Activated naive CD4-positive, alpha-beta T cell treated with anti-CD3 and anti-CD28 coated beads for 36 hours (primary cell): ENCODE results near the gene ALDH3A1. TPM values are rescaled to one million over a fixed set of nuclear protein-coding genes. Genes with fewer than 3 reads are reported as not detected.

ENCODE experiments used
- CTCF ChIA-PET: fragments of 350-600 bp; sonication (Branson Sonifier 250); formaldehyde crosslinking; loops from one replicate; lab custom pipeline; 2021; ENCODE audit warnings: antibody characterized with exemption; lab: Charles Lee
- DNase-seq: peaks from one replicate; pipeline ENCODE4 v3.0.0-alpha.2; 2020
- H3K27ac Mint-ChIP-seq: one replicate; pipeline ENCODE4 v1.8.0; 2021; ENCODE audit warnings: mild to moderate bottlenecking, mixed read lengths
- H3K27me3 Mint-ChIP-seq: one replicate; pipeline ENCODE4 v1.8.0; 2021; ENCODE audit warnings: low read depth, mixed read lengths
- H3K36me3 Mint-ChIP-seq: one replicate; pipeline ENCODE4 v1.8.0; 2021; ENCODE audit warnings: low read depth, mixed read lengths
- H3K4me1 Mint-ChIP-seq: one replicate; pipeline ENCODE4 v1.8.0; 2021; ENCODE audit warnings: low read depth, mixed read lengths
- H3K4me3 Mint-ChIP-seq: one replicate; pipeline ENCODE4 v1.8.0; 2021; ENCODE audit warnings: mild to moderate bottlenecking, moderate library complexity, mixed read lengths
- H3K9me3 Mint-ChIP-seq: one replicate; pipeline ENCODE4 v1.8.0; 2021; ENCODE audit warnings: mixed read lengths
- intact Hi-C: fragments of 100-400 bp; cut with micrococcal nuclease; formaldehyde crosslinking; loops from one replicate; pipeline ENCODE4 v1.15.1; 2023
- total RNA-seq, 2 experiments: library from RNA; stranded (reverse); gene quantifications; one replicate each; pipeline ENCODE4 v1.2.3, GENCODE V29; 2021

ALDH3A1 gene
- total RNA-seq, 2 experiments from 2014 or later = not detected

DNA sequence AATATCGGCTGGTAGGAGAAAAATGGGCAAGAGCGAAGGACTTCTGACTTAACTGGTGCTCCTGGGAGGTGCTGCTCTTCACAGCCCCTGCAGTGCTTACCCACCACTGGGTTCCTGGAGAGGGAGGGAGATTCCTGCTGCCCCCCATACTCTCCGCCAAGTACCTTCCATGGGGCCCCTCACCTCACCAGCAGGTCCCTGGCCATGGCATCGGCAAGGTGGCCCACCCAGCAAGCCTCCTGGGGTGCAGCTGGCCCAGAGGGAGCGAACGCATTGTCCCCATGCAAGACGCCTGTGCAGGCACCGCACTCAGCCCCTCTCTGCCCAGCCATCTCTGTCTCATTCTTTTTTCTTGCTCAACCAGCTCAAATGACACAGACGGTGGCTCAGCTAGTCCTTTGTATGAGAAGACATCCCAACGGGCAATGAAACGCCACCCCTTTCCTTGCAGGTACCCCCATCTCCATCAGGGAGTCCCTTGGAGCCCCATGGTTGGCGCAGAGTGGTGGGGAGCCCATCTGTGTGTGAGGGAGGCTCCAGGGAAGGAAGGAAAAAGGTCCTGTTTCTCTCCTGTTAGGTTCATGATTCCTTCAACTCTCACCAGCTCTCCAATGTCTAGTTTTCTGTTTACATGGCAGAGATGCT lies 9.6 kb upstream of the ALDH3A1 start:
- Mint-ChIP-seq H3K27ac (no peak overlapping the region), H3K9me3 (no peaks in the 10 kb centered on the region)

DNA sequence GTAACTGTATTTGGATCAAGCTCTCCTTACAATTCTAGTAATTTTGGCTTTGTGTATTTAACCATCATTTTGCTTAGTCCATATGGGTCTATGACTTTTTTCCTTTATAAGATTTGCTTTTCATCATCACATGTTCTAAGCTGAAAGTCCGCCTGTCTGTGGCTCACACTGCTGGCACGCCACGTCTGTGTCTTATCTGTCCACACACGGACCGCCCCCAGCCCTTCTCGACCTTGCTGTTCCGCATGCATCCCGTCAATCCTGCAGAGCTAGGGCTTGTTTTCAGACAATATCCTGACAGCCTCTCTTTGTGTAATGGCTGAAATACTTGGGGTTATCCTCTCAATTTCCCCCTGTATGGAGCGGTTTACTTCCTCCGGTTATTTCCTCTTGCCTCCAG lies 8.4 kb upstream of the ALDH3A1 start:
- Mint-ChIP-seq H3K4me3 (no peak overlapping the region), H3K36me3 (no peaks in the 10 kb centered on the region), H3K9me3 (no peaks in the 10 kb centered on the region), H3K27ac (no peak overlapping the region), H3K27me3 (no peaks in the 10 kb centered on the region), H3K4me1 (peaks cover 3% of the 10 kb centered on the region)
- intact Hi-C loops = no loop called here
- CTCF ChIA-PET = interaction anchor here (0.6 to 2.2 kb wide), 5 partner anchors 10 to 309 kb away, joined by 3 to 9 read pairs (median 4); no protein-coding TSS in a partner anchor
- no peak for DNase-seq

More for the DNA sequence above, 9.6 kb upstream of the ALDH3A1 start:
- H3K27me3 Mint-ChIP-seq = no peaks in the 10 kb centered on the region
- H3K4me3 Mint-ChIP-seq = no peak overlapping the region
- no peaks in the 10 kb centered on the region for H3K36me3 Mint-ChIP-seq
- intact Hi-C loops = no loop called here
- CTCF ChIA-PET = interaction anchor here (1.1 kb wide), 2 partner anchors 13 to 310 kb away, joined by 3 to 4 read pairs; no protein-coding TSS in a partner anchor
- DNase-seq = no peak
- H3K4me1 Mint-ChIP-seq = peaks cover 3% of the 10 kb centered on the region

DNA sequence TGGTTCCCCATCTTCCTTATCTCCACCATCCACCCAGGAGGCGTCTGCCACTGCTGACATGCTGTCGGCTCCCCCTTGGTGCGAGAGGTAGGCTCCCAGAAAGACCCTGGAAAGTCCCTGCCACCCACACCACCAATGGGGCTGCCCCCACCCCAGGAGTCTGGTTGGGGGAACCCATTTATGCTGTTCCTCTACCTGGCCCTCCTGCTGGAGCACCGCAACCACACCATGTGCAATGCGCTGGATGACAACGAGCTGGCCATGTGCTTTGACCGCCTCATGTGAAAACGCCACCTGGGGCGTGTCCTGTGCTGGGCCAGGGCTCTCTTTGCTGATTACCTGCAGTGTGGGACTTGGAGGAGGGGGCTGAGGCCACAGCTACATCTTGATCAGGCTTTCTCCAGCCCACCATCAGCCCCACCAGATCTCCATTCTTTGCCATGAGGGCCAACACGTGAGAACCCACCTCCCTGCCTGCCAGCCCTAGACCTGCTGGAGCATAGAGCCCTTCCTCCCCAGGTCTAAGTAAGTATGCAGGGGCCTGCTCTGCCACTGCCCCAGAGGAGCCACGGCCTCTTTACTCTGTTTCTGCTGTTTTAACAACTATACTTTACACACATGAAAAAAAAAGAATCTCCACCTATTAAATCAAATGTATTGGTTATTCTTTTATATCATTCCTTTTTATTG lies 7.9 kb upstream of the ALDH3A1 start:
- H3K27ac Mint-ChIP-seq = no peak overlapping the region

DNA sequence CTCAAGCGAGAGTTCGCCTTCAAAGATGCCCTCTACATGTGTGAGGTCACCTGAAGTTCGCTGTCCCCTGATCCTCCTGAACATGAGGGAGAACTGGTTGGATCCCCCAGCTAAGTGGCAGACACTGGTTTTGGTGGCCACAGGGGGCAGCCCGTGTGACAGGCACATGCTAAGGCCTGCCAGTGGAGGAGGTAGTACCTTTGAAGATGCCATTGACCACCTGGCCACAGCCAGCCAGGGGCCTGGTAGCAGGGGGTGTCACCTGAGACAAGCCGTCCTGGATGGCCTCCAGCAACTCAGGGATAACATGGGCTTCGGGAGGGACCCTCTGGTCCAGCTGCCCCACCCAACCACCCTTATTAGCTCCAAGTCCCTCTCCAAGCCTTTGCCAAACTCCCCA lies 7.3 kb upstream of the ALDH3A1 start:
- H3K27me3 Mint-ChIP-seq = no peaks in the 10 kb centered on the region
- CTCF ChIA-PET = interaction anchor here (2.0 to 2.2 kb wide), 2 partner anchors 10 to 11 kb away, joined by 7 to 9 read pairs; no protein-coding TSS in a partner anchor
- intact Hi-C loops = no loop called here
- no peaks in the 10 kb centered on the region for H3K36me3 Mint-ChIP-seq
- DNase-seq = no peak
- no peaks in the 10 kb centered on the region for H3K9me3 Mint-ChIP-seq
- H3K27ac Mint-ChIP-seq = no peak overlapping the region
- H3K4me3 Mint-ChIP-seq = no peak overlapping the region
- H3K4me1 Mint-ChIP-seq = peaks cover 3% of the 10 kb centered on the region

More for the DNA sequence above, 7.9 kb upstream of the ALDH3A1 start:
- Mint-ChIP-seq H3K27me3 (no peaks in the 10 kb centered on the region), H3K4me1 (peaks cover 3% of the 10 kb centered on the region), H3K4me3 (no peak overlapping the region), H3K9me3 (no peaks in the 10 kb centered on the region), H3K36me3 (no peaks in the 10 kb centered on the region)
- no peak for DNase-seq
- intact Hi-C loops = no loop called here
- CTCF ChIA-PET = interaction anchor here (0.6 to 2.2 kb wide), 4 partner anchors 11 to 46 kb away, joined by 3 to 9 read pairs (median 6); no protein-coding TSS in a partner anchor

DNA sequence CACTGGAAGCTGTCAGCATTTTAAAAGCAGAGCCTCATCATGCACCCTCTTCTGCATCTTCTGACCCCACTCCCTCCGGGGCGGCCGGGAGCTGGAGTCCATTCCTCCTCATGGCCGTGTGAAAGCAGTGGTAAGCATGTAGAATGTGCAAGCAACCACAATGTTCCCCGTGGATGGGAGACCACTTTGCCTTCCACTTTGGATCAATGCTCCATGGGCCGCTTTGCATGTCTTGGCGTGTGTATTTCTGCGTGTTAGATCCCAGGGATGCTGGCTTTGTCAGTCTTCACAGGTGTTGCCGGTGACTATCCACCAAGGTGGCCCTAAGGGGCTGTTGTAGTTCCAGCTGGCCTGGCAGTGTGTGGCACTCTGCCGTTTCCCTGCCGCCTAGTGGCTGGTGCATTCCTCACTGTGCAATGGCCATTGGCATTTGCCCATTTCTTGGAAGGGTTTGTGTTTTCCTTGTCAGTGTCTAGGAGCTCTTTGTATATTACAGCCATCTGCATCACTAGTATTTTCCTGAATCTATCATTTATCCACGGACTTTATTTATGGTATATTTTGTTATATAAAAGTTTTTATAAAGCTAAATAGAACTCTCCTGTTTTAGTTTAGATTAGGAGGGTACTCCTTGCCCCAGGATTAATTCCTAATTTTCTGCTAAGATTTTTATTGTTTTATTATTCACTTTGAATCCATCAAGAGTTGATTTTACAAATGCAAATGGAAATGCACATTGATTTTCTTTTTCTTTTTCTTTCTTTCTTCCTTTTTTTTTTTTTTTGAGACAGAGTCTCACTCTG lies 5.8 kb upstream of the ALDH3A1 start:
- no peaks in the 10 kb centered on the region for H3K9me3 Mint-ChIP-seq
- DNase-seq = no peak
- no peak overlapping the region for H3K27ac Mint-ChIP-seq
- no peak overlapping the region for H3K4me3 Mint-ChIP-seq
- peaks cover 6% of the 10 kb centered on the region for H3K4me1 Mint-ChIP-seq
- peaks cover 4% of the 10 kb centered on the region for H3K27me3 Mint-ChIP-seq
- intact Hi-C loops = no loop called here
- H3K36me3 Mint-ChIP-seq = no peaks in the 10 kb centered on the region
- CTCF ChIA-PET = interaction anchor here (0.9 to 2.3 kb wide), 3 partner anchors 9 to 13 kb away, joined by 5 to 14 read pairs (median 9); no protein-coding TSS in a partner anchor

DNA sequence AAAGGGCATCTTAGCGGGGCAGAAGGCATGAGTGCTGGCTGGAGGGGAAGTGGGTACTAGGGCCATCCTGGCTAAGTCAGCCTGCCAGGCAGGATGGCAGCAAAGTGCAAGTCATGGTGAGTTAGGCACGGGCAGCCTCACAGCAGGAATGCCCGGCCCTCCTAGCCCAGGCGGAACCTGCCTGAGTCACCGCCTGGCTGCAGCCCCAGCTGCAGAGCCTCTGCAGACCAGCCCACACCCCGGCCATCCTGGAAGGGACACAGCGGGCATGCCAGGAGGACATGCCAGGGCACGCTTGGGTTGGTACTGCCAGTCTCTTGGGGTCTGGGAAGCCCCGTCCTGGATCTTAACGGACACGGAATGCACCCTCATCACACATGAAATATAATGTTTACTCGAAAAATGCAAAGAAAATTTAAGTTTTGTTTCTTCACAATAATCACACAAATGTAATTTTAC lies 5.0 kb upstream of the ALDH3A1 start:
- Mint-ChIP-seq H3K9me3 (no peaks in the 10 kb centered on the region), H3K4me3 (no peak overlapping the region), H3K27ac (no peak overlapping the region), H3K36me3 (no peaks in the 10 kb centered on the region), H3K27me3 (peaks cover 4% of the 10 kb centered on the region), H3K4me1 (peaks cover 6% of the 10 kb centered on the region)
- intact Hi-C loops = no loop called here
- CTCF ChIA-PET = interaction anchor here (1.7 to 2.3 kb wide), 2 partner anchors 10 to 14 kb away, joined by 9 to 14 read pairs; no protein-coding TSS in a partner anchor
- DNase-seq = no peak

DNA sequence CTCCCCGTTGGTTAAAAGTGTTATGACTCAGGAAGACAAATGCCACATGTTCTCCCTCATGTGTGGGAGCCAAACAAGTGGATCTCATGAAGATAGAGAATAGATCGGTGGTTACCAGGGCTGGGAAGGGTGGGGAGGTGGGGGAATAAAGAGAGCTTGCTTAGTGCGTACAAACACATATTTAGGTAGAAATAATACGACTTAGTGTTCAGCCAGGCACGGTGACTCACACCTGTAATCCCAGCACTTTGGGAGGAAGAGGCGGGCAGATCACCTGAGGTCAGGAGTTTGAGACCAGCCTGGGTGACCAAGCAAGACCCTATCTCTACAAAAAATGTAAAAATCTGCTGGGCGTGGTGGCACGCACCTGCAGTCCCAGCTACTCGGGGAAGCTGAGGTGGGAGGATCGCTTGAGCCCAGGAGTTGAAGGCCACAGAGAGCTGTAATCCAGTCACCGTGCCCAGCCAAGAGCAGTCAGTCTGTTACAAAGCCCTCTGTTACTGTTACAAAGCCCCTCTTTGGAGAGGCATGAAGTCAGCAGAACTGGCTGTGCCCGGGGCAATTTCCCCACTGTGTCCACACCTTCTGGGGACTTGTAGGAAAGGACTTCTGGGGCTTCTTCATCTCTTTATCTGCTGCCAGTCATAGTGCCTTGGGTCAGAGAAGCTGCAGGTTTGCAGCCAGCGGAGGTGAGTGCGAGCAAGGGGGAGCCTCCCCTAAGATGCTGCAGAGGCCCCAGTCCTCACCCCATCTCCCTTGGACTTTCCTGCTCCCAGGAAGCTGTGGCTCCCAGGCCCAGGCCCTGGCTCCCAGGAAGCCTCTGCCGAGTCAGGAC lies 4.3 kb upstream of the ALDH3A1 start:
- CTCF ChIA-PET = interaction anchor here (2.3 kb wide), 1 partner anchor 10 kb away, joined by 14 read pairs; no protein-coding TSS in a partner anchor
- DNase-seq = no peak
- H3K4me1 Mint-ChIP-seq = peaks cover 6% of the 10 kb centered on the region
- H3K4me3 Mint-ChIP-seq = no peak overlapping the region
- no peaks in the 10 kb centered on the region for H3K9me3 Mint-ChIP-seq
- peaks cover 4% of the 10 kb centered on the region for H3K27me3 Mint-ChIP-seq
- intact Hi-C loops = no loop called here
- no peaks in the 10 kb centered on the region for H3K36me3 Mint-ChIP-seq
- H3K27ac Mint-ChIP-seq = no peak overlapping the region

DNA sequence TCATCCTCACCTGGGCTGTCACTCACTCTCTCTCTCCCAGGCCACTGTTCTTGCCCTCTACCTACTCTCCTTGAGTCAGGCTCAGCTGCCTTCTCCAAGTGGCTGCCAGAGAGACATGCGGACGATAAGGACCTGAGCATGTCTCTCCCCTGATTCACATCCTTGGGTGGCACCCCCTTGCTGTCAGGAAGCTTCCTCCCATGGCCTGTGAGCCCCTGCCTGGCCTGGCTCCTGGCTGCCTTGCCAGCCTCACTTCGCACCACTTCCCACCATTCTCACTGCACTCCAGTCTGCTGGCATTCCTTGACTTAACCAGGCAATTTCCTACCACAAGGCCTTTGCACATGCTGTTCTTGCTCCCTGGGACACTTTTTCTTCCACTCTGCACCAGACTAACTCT lies 2.7 kb upstream of the ALDH3A1 start:
- intact Hi-C loops = no loop called here

DNA sequence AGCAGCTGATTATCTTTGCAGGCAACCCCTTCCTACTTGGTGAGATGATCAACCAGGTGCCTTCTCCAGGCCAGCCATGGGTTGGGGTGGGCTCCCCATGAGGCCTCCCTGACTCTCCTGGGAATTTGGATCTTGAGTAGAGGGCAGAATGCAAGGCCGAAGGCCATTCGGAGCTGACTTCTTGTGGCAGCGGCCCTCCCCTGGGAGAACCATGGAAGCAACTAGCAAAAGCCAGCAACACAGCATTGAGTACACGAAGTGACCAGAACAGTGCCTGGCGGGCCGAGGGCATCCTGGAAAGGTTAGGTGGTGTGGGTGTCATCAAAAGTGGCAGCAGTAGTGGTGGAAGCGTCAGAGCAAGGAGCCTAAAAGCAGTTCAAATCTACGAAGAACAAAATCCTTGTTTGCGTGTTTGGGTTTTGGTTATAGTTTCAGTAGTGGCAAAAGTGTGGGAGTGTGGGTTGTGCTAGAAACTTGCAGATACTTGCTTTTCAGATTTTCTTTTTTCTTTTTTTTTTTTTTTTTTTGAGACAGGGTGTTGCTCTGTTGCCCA lies 2.0 kb upstream of the ALDH3A1 start:
- H3K27me3 Mint-ChIP-seq = peaks cover 4% of the 10 kb centered on the region
- H3K4me3 Mint-ChIP-seq = no peak overlapping the region
- CTCF ChIA-PET = interaction anchor here (1.2 to 1.5 kb wide), 2 partner anchors 12 kb away, joined by 3 to 6 read pairs; no protein-coding TSS in a partner anchor
- intact Hi-C loops = no loop called here
- H3K27ac Mint-ChIP-seq = no peak overlapping the region
- H3K36me3 Mint-ChIP-seq = no peaks in the 10 kb centered on the region
- no peaks in the 10 kb centered on the region for H3K9me3 Mint-ChIP-seq
- H3K4me1 Mint-ChIP-seq = peaks cover 6% of the 10 kb centered on the region
- no peak for DNase-seq

More for the DNA sequence above, 2.7 kb upstream of the ALDH3A1 start:
- H3K36me3 Mint-ChIP-seq = no peaks in the 10 kb centered on the region
- no peaks in the 10 kb centered on the region for H3K9me3 Mint-ChIP-seq
- H3K4me3 Mint-ChIP-seq = no peak overlapping the region
- H3K4me1 Mint-ChIP-seq = peaks cover 6% of the 10 kb centered on the region
- DNase-seq = no peak
- CTCF ChIA-PET = interaction anchor here (1.2 kb wide), 2 partner anchors 11 to 16 kb away, joined by 3 to 4 read pairs; no protein-coding TSS in a partner anchor
- H3K27ac Mint-ChIP-seq = no peak overlapping the region
- H3K27me3 Mint-ChIP-seq = peaks cover 4% of the 10 kb centered on the region

DNA sequence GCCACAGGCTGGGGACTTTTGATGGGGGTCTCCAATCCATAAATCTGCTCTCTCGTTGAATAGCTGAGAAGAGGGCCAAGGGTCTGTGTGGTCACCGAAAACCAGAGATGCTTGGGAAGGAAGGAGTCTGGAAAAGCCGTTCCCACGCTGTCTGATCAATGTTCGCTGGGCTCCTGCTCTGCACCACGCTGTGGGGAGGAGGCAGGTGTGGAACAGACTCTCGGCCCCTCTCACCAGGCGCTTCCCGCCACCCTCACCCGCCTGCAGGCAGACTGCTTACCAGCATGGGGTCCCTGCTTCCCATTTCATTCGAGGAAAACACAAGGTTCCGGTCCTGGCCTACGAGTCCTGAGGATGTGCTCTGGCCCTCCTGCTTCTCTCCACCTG lies 702 bp upstream of the ALDH3A1 start:
- CTCF ChIA-PET = interaction anchor here (0.9 to 1.5 kb wide), 2 partner anchors 13 to 119 kb away, joined by 3 to 6 read pairs; no protein-coding TSS in a partner anchor
- Mint-ChIP-seq H3K4me3 (no peak overlapping the region), H3K9me3 (no peaks in the 10 kb centered on the region), H3K27ac (no peak overlapping the region), H3K27me3 (peaks cover 4% of the 10 kb centered on the region), H3K36me3 (no peaks in the 10 kb centered on the region), H3K4me1 (peaks cover 8% of the 10 kb centered on the region)
- DNase-seq = no peak
- intact Hi-C loops = loop anchor here (5.0 kb wide), 1 partner anchor 101 kb away; the partner anchor contains the start of gene ALDH3A2
